Vagina (tissue), 2 donors: Measurements from ENCODE around the gene FCRL5. TPM values are rescaled to one million over a fixed set of nuclear protein-coding genes. Genes with fewer than 3 reads are reported as not detected.
"Not testable (repeated sequence)": the region's sequence is repeated elsewhere in the genome, so short reads cannot be mapped to it uniquely, and the experiment has no call there.

Experiments
- DNase-seq, 2 donors: peaks; one replicate each; pipeline ENCODE4 v3.0.0-alpha.2; 2017; ENCODE audit errors: extremely low spot score in 2 of 2
- H3K27ac ChIP-seq: fragments of 200-600 bp; sonication (generic); one replicate; pipeline ENCODE4 v1.5.1; 2019
- H3K27me3 ChIP-seq: fragments of 200-600 bp; sonication (generic); one replicate; pipeline ENCODE4 v1.5.1; 2019
- H3K36me3 ChIP-seq, 2 donors: fragments of 200-600 bp; sonication (generic); one replicate each; pipeline ENCODE4 v1.5.1; 2017 to 2019
- H3K4me1 ChIP-seq: fragments of 200-600 bp; sonication (generic); one replicate; pipeline ENCODE4 v1.5.1; 2019
- H3K4me3 ChIP-seq, 2 donors: fragments of 200-600 bp; sonication (generic); 1 replicate in 1 of 2; 2 replicates in 1 of 2; pipeline ENCODE4 v1.5.1; 2016 to 2019
- H3K9me3 ChIP-seq: fragments of 200-600 bp; sonication (generic); one replicate; pipeline ENCODE4 v1.5.1; 2019
- POLR2A ChIP-seq, 2 donors: fragments of 450-650 bp; IDR thresholded peaks; one replicate each; pipeline ENCODE4 v1.6.1; 2017; ENCODE audit warnings: antibody characterized with exemption in 2 of 2, mild to moderate bottlenecking in 2 of 2, moderate library complexity in 2 of 2
- POLR2AphosphoS5 ChIP-seq, 2 donors: sonication (generic); formaldehyde crosslinking; IDR thresholded peaks; one replicate each; pipeline ENCODE4 v1.9.0; 2017; ENCODE audit warnings: antibody characterized with exemption in 2 of 2, mild to moderate bottlenecking in 2 of 2, low read depth in 1 of 2; ENCODE audit not compliant: insufficient read depth in 1 of 2
- intact Hi-C: fragments of 100-400 bp; cut with DNase I; formaldehyde crosslinking; loops from one replicate; pipeline ENCODE4 v1.15.1; 2023
- total RNA-seq: library from RNA; depleted of rRNA; stranded (reverse); fragments of >200 nt; gene quantifications from one replicate; pipeline ENCODE4 v1.2.3, GENCODE V29; 2016
- TF ChIP-seq, protein P1 (sequence below), 3 experiments: fragments of 450-650 bp in 2 of 3; fragments of 200-600 bp in 1 of 3; sonication (generic) in 1 of 3; IDR thresholded peaks; one replicate each; pipeline ENCODE4 v1.5.1; 2017 to 2019; ENCODE audit warnings: antibody characterized with exemption in 3 of 3, mild to moderate bottlenecking in 2 of 3, moderate library complexity in 2 of 3

Gene FCRL5
- total RNA-seq, 1 donor from 2014 or later, result 0.49 TPM

DNA sequence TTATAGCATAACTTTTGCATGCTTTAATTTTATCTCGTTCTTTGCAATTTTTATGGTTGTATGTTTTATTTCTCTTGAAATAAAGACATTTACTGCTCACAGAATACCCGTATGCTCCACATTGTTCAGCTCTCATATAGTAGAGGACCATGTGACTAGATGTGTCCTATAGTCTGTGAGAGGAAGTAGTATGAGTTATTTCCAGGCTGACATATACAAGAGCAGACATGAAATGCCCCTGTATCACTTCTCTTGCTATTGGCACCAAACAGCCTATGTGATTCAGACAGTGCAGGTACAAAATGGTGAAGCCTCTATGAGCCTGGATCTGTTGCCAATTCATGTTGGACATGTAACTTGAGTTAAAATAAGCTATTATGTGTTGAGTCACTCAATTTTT is 5.8 kb upstream of the FCRL5 start:
- Histone ChIP-seq H3K27ac (no peak overlapping the region), H3K4me1 (no peaks in the 10 kb centered on the region), H3K36me3 (no peaks in the 10 kb centered on the region), H3K4me3 (no peak overlapping the region), H3K27me3 (no peaks in the 10 kb centered on the region), H3K9me3 (no peaks in the 10 kb centered on the region)
- intact Hi-C loops, result no loop called here
- TF ChIP-seq, protein P1, sequence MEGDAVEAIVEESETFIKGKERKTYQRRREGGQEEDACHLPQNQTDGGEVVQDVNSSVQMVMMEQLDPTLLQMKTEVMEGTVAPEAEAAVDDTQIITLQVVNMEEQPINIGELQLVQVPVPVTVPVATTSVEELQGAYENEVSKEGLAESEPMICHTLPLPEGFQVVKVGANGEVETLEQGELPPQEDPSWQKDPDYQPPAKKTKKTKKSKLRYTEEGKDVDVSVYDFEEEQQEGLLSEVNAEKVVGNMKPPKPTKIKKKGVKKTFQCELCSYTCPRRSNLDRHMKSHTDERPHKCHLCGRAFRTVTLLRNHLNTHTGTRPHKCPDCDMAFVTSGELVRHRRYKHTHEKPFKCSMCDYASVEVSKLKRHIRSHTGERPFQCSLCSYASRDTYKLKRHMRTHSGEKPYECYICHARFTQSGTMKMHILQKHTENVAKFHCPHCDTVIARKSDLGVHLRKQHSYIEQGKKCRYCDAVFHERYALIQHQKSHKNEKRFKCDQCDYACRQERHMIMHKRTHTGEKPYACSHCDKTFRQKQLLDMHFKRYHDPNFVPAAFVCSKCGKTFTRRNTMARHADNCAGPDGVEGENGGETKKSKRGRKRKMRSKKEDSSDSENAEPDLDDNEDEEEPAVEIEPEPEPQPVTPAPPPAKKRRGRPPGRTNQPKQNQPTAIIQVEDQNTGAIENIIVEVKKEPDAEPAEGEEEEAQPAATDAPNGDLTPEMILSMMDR (IDR thresholded peaks at IDR 0.05), result no peak
- TF ChIP-seq POLR2AphosphoS5 (IDR thresholded peaks at IDR 0.05; ENCODE audit: insufficient read depth in 1 of 2, low read depth in 1 of 2) (no peak), POLR2A (IDR thresholded peaks at IDR 0.05) (no peak)
- DNase-seq, result no peak

DNA sequence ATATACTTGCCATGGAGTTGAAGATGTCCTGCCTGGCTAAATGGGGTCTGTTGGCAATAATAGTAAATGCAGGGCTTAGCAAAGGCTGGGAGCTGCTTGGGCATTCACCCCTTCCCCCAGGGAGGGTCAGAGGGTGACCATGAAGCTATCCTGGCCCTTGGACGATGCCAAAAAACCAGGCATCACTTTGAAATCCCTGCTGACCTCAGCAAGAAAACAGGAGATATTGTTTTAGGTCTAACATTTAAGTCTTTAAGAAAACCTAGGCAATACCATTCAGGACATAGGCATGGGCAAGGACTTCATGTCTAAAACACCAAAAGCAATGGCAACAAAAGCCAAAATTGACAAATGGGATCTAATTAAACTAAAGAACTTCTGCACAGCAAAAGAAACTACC is 4.2 kb downstream of the FCRL5 start:
- intact Hi-C loops, result not testable (repeated sequence)

DNA sequence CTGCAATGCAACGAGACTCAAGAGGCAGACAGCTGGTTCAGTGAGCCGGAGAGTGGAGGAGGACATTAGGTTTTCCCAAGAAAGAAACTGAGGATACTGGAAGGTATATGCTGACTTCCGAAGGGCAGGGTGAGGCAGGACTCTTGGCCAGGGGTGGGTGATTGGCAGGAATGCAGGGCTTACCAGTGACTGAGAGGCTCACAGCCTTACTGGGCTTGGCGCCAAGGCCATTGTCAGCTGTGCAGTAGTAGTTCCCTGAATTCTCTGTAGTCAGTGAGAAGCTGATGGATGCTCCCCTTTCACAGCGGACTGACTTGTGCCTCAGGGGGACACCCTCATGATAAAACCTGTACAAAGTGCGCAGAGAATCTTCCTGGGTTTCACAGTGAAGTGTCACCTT is 9.6 kb downstream of the FCRL5 start:
- intact Hi-C loops, result no loop called here
- no peak overlapping the region for H3K27ac ChIP-seq
- DNase-seq, result no peak
- no peaks in the 10 kb centered on the region for H3K9me3 ChIP-seq
- H3K27me3 ChIP-seq, result no peaks in the 10 kb centered on the region
- no peaks in the 10 kb centered on the region for H3K36me3 ChIP-seq
- H3K4me1 ChIP-seq, result no peaks in the 10 kb centered on the region
- TF ChIP-seq, protein P1 (IDR thresholded peaks at IDR 0.05), result no peak
- no peak for TF ChIP-seq POLR2A (IDR thresholded peaks at IDR 0.05)
- TF ChIP-seq POLR2AphosphoS5 (IDR thresholded peaks at IDR 0.05; ENCODE audit: insufficient read depth in 1 of 2, low read depth in 1 of 2), result no peak
- no peak overlapping the region for H3K4me3 ChIP-seq

More for the DNA sequence above, 4.2 kb downstream of the FCRL5 start:
- not testable (repeated sequence) for H3K9me3 ChIP-seq, H3K4me3 ChIP-seq, H3K36me3 ChIP-seq, DNase-seq, H3K4me1 ChIP-seq, H3K27ac ChIP-seq, H3K27me3 ChIP-seq

DNA sequence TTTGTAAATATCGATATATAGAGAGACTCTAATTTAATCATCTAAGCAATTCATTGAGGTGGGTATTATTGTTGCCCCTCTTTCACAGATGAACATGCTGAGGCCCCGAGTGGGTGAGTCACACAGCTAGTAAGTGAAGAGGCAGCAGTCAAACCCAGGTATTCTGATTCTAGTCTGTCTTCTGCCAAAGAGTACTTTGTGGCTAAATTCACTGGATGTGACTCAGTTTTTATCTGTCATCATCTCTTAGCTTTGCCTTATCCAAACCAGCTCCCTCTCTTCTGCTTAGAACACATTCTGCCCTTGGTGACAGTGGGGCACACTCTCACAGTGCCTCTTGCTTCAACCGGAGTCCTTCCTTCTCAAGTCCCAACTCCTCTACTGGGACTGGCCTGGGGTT is 11.5 kb downstream of the FCRL5 start:
- Histone ChIP-seq H3K27ac (no peak overlapping the region), H3K27me3 (no peaks in the 10 kb centered on the region)

DNA sequence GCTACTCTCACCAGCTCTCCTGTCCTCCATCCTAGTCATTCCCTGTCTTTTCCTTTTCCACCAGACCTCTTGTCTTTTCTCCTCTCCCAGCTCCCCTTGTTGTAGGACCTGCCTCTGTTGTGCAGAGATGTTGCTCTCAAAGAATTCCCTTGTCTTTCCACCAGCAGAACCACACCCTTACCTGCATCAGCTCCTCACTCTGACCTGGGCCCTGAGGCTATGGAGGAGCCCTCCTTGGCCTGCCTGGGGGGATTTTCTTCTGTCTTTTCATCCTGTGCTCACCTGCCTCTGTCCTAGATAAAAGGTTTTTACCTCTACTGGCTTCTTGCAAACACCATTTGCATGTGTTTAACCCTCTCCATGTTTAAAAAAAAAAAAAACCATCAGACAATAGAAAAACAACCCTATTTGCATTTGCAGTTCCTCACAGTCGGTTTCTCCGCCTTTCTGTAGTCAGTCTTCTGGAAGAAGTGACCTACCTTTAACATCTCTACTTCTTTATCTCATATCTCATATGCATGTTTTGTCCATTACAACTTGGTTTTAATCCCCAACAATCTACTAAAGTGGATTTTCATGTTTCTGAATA is 12.1 kb downstream of the FCRL5 start:
- H3K27ac ChIP-seq, result no peak overlapping the region
- intact Hi-C loops, result no loop called here
- TF ChIP-seq, protein P1 (IDR thresholded peaks at IDR 0.05), result no peak
- no peak for TF ChIP-seq POLR2A (IDR thresholded peaks at IDR 0.05)
- no peaks in the 10 kb centered on the region for H3K27me3 ChIP-seq
- DNase-seq, result no peak
- no peaks in the 10 kb centered on the region for H3K9me3 ChIP-seq
- no peaks in the 10 kb centered on the region for H3K4me1 ChIP-seq
- no peaks in the 10 kb centered on the region for H3K36me3 ChIP-seq
- no peak overlapping the region for H3K4me3 ChIP-seq

More for the DNA sequence above, 11.5 kb downstream of the FCRL5 start:
- Histone ChIP-seq H3K4me3 (no peak overlapping the region), H3K9me3 (no peaks in the 10 kb centered on the region), H3K4me1 (no peaks in the 10 kb centered on the region), H3K36me3 (no peaks in the 10 kb centered on the region)
- TF ChIP-seq POLR2A (IDR thresholded peaks at IDR 0.05) (no peak), POLR2AphosphoS5 (IDR thresholded peaks at IDR 0.05; ENCODE audit: insufficient read depth in 1 of 2, low read depth in 1 of 2) (no peak)
- TF ChIP-seq, protein P1 (IDR thresholded peaks at IDR 0.05), result no peak
- DNase-seq, result no peak
- intact Hi-C loops, result no loop called here
